Astrocyte (in vitro differentiated cells and primary cell): ENCODE measurements around the gene ZNF341.

ENCODE experiments used
- EZH2 ChIP-seq: IDR thresholded peaks from 2 replicates; pipeline ENCODE4 v1.6.1; 2012; ENCODE audit warnings: mild to moderate bottlenecking, low read length, inconsistent platforms; ENCODE audit not compliant: insufficient read depth
- TF ChIP-seq, protein P1 (sequence below): IDR thresholded peaks from 2 replicates; pipeline ENCODE4 v1.5.1; 2011; ENCODE audit warnings: low read depth, mild to moderate bottlenecking, inconsistent platforms, low read length, moderate library complexity; ENCODE audit not compliant: insufficient read depth

GRCh38 chr20:33767777-33768138 is 36.0 kb downstream of the ZNF341 start:
- TF ChIP-seq, protein P1, sequence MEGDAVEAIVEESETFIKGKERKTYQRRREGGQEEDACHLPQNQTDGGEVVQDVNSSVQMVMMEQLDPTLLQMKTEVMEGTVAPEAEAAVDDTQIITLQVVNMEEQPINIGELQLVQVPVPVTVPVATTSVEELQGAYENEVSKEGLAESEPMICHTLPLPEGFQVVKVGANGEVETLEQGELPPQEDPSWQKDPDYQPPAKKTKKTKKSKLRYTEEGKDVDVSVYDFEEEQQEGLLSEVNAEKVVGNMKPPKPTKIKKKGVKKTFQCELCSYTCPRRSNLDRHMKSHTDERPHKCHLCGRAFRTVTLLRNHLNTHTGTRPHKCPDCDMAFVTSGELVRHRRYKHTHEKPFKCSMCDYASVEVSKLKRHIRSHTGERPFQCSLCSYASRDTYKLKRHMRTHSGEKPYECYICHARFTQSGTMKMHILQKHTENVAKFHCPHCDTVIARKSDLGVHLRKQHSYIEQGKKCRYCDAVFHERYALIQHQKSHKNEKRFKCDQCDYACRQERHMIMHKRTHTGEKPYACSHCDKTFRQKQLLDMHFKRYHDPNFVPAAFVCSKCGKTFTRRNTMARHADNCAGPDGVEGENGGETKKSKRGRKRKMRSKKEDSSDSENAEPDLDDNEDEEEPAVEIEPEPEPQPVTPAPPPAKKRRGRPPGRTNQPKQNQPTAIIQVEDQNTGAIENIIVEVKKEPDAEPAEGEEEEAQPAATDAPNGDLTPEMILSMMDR = no peak
- no peak for TF ChIP-seq EZH2
